HL-60 (cell line): ENCODE measurements around the gene OR2H1.

Experiments used
- DNase-seq, 2 experiments: peaks; one replicate each; pipeline ENCODE4 v3.0.0-alpha.2; 2010 to 2020; ENCODE audit warnings: low read depth in 1 of 2, low spot score in 1 of 2
- H3K27ac ChIP-seq: fragments of 250-450 bp; sonication (Bioruptor Pico); replicated peaks from 2 replicates; pipeline ENCODE4 v1.5.1; 2020; ENCODE audit warnings: mild to moderate bottlenecking, moderate library complexity
- H3K27me3 ChIP-seq: fragments of 250-450 bp; sonication (Bioruptor Pico); 2 replicates; pipeline ENCODE4 v1.5.1; 2021; ENCODE audit warnings: mild to moderate bottlenecking, moderate library complexity; ENCODE audit not compliant: insufficient read depth, poor library complexity, severe bottlenecking
- H3K4me3 ChIP-seq: replicated peaks from 2 replicates; pipeline ENCODE4 v1.5.1; 2011; ENCODE audit warnings: mild to moderate bottlenecking, control low read depth, low read length; ENCODE audit not compliant: insufficient read depth
- GABPA ChIP-seq: IDR thresholded peaks from 2 replicates; pipeline ENCODE4 v1.6.1; 2012; ENCODE audit warnings: low read depth
- POLR2AphosphoS5 ChIP-seq: IDR thresholded peaks from 2 replicates; pipeline ENCODE4 v1.6.1; 2012; ENCODE audit warnings: low read depth
- SPI1 ChIP-seq: IDR thresholded peaks from 2 replicates; pipeline ENCODE4 v1.6.1; 2012; ENCODE audit warnings: low read depth, mild to moderate bottlenecking, borderline replicate concordance
- TF ChIP-seq, protein P1 (sequence below): IDR thresholded peaks from 2 replicates; pipeline ENCODE4 v1.6.1; 2012; ENCODE audit warnings: low read depth; ENCODE audit not compliant: insufficient replicate concordance
- TF ChIP-seq, protein P2 (sequence below): IDR thresholded peaks from one replicate; pipeline ENCODE4 v1.5.1; 2011; ENCODE audit warnings: low read length, control low read depth, inconsistent platforms; ENCODE audit not compliant: insufficient read depth

OR2H1 gene

DNA sequence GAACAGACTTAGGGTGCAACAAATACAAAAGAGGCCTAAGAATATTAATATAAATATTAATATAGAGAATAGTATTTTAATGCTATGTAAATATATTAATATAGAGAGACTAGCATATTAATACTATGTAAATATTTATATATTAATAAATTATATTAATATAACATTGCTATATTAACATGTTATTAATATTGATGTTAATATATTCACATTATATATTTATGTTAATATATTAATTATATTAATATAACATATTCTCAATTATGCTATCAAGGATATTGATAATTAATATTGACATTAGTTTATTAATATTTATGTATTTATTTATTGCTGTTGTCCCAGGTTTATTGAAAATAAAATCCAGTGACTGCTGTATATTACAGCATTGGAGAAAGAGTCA lies 31.9 kb downstream of the OR2H1 start:
- Histone ChIP-seq H3K4me3 (no peak overlapping the region), H3K27me3 (no peaks in the 10 kb centered on the region), H3K27ac (no peak overlapping the region)
- TF ChIP-seq, protein P1, sequence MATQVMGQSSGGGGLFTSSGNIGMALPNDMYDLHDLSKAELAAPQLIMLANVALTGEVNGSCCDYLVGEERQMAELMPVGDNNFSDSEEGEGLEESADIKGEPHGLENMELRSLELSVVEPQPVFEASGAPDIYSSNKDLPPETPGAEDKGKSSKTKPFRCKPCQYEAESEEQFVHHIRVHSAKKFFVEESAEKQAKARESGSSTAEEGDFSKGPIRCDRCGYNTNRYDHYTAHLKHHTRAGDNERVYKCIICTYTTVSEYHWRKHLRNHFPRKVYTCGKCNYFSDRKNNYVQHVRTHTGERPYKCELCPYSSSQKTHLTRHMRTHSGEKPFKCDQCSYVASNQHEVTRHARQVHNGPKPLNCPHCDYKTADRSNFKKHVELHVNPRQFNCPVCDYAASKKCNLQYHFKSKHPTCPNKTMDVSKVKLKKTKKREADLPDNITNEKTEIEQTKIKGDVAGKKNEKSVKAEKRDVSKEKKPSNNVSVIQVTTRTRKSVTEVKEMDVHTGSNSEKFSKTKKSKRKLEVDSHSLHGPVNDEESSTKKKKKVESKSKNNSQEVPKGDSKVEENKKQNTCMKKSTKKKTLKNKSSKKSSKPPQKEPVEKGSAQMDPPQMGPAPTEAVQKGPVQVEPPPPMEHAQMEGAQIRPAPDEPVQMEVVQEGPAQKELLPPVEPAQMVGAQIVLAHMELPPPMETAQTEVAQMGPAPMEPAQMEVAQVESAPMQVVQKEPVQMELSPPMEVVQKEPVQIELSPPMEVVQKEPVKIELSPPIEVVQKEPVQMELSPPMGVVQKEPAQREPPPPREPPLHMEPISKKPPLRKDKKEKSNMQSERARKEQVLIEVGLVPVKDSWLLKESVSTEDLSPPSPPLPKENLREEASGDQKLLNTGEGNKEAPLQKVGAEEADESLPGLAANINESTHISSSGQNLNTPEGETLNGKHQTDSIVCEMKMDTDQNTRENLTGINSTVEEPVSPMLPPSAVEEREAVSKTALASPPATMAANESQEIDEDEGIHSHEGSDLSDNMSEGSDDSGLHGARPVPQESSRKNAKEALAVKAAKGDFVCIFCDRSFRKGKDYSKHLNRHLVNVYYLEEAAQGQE = no peak
- TF ChIP-seq GABPA (no peak), SPI1 (no peak), POLR2AphosphoS5 (no peak)
- TF ChIP-seq, protein P2, sequence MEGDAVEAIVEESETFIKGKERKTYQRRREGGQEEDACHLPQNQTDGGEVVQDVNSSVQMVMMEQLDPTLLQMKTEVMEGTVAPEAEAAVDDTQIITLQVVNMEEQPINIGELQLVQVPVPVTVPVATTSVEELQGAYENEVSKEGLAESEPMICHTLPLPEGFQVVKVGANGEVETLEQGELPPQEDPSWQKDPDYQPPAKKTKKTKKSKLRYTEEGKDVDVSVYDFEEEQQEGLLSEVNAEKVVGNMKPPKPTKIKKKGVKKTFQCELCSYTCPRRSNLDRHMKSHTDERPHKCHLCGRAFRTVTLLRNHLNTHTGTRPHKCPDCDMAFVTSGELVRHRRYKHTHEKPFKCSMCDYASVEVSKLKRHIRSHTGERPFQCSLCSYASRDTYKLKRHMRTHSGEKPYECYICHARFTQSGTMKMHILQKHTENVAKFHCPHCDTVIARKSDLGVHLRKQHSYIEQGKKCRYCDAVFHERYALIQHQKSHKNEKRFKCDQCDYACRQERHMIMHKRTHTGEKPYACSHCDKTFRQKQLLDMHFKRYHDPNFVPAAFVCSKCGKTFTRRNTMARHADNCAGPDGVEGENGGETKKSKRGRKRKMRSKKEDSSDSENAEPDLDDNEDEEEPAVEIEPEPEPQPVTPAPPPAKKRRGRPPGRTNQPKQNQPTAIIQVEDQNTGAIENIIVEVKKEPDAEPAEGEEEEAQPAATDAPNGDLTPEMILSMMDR = no peak
- DNase-seq = no peak

DNA sequence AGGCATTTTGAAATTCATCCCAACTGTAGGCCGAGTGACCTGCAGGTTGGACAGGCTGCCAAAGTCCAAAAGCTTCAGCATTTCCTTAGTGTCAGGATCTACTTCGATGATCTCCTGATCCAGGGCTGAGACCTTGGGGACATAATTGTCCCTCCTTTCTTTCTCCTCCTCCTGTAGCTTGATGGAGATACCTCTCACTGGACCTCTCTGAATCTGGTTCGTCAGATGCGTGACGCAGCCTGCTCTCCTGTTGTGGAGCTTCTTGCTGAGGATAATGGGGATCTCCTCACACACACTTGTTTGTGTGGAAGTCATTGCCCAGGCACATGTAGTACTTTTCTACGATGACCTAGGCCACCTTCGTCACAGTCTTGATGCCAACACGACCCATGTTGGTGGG lies 32.3 kb downstream of the OR2H1 start:
- H3K4me3 ChIP-seq = no peak overlapping the region
- no peaks in the 10 kb centered on the region for H3K27me3 ChIP-seq
- H3K27ac ChIP-seq = no peak overlapping the region
- no peak for DNase-seq
- TF ChIP-seq POLR2AphosphoS5 = no peak
- TF ChIP-seq, protein P1 = no peak
- TF ChIP-seq SPI1 = no peak
- no peak for TF ChIP-seq GABPA
- TF ChIP-seq, protein P2 = no peak

DNA sequence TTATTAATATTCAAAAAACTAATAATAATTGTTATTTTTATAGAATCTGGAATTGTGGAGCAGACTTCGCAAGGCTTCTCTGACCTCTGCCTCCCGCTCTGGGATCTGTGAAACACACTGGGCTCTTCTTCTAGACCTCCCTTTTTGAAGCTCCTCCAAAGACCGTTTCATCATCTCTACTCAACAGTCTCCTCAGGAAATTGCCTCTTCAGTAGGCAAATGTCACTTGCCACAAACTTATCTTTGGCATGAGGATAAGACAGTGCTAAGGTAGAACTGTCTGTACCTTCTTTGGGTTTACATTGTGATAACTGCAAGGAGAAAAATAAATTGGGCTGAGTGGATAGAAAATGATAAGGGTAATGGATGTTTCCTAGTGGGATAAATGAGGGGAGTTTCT lies 33.1 kb downstream of the OR2H1 start:
- peak in 1 of 2 experiments; percentile 9 for DNase-seq
- no peak for TF ChIP-seq GABPA
- no peak for TF ChIP-seq POLR2AphosphoS5
- TF ChIP-seq, protein P1 = no peak
- TF ChIP-seq, protein P2 = no peak
- TF ChIP-seq SPI1 = no peak
- Histone ChIP-seq H3K27ac (no peak overlapping the region), H3K4me3 (no peak overlapping the region), H3K27me3 (no peaks in the 10 kb centered on the region)
